ENCODE data around the gene AIM2. TPM values are rescaled to one million over a fixed set of nuclear protein-coding genes. Genes with fewer than 3 reads are reported as not detected.

Gene AIM2
- total RNA-seq, 1 experiment from 2014 or later = not detected

- ChIA-PET CTCF (no interaction called here), POLR2A (no interaction called here)
- no peaks in the 10 kb centered on the region for H3K27me3 ChIP-seq (ENCODE audit: control insufficient read depth, insufficient read depth, low read length)
- TF ChIP-seq SIN3A (IDR thresholded peaks at IDR 0.05; ENCODE audit: borderline replicate concordance, insufficient read depth, low read depth, low read length) (no peak), POLR2AphosphoS5 (IDR thresholded peaks at IDR 0.05; ENCODE audit: low read depth, low read length) (no peak), CTCF (IDR thresholded peaks at IDR 0.05) (no peak), REST (IDR thresholded peaks at IDR 0.05; ENCODE audit: insufficient read depth in 1 of 2, low read depth in 2 of 2, low read length in 1 of 2) (no peak), TCF7L2 (IDR thresholded peaks at IDR 0.05; ENCODE audit: low read depth, low read length) (no peak)
- no peak overlapping the region for H3K4me3 ChIP-seq (ENCODE audit: low read depth in 2 of 2, low read length in 2 of 2)
- H3K27ac ChIP-seq (ENCODE audit: low read length) = no peak overlapping the region
- no peaks in the 10 kb centered on the region for H3K4me1 ChIP-seq (ENCODE audit: control insufficient read depth, insufficient read depth, low read length)
- in situ Hi-C loops (cut with HindIII; ENCODE audit: low pct_unique_long_range_greater_than_20kb, low sequenced_read_pairs) (no loop called here), intact Hi-C loops (cut with micrococcal nuclease; ENCODE audit: unreplicated experiment) (no loop called here)
- no peaks in the 10 kb centered on the region for H3K9me3 ChIP-seq (ENCODE audit: control insufficient read depth, insufficient read depth, low read depth, low read length)
- no TSS peak for BruUV-seq (replicated peaks)
- no peak for DNase-seq (ENCODE audit: low read depth, low spot score)
- no peaks in the 10 kb centered on the region for H3K36me3 ChIP-seq (ENCODE audit: control insufficient read depth, insufficient read depth, low read length)
- no peak for ATAC-seq
These were observed 17.8 kb downstream of the AIM2 start for GRCh38 chr1:159058751-159059150.

- no peak overlapping the region for H3K27ac ChIP-seq (ENCODE audit: low read length)
- DNase-seq (ENCODE audit: low read depth, low spot score) = no peak
- no peaks in the 10 kb centered on the region for H3K36me3 ChIP-seq (ENCODE audit: control insufficient read depth, insufficient read depth, low read length)
- no peak for TF ChIP-seq POLR2AphosphoS5 (IDR thresholded peaks at IDR 0.05; ENCODE audit: low read depth, low read length)
- TF ChIP-seq CTCF (IDR thresholded peaks at IDR 0.05) = 0 out of 2 replicates have a peak, but pooled peaks have one; percentile 6
- H3K9me3 ChIP-seq (ENCODE audit: control insufficient read depth, insufficient read depth, low read depth, low read length) = no peaks in the 10 kb centered on the region
- BruUV-seq (replicated peaks) = no TSS peak
- intact Hi-C loops (cut with micrococcal nuclease; ENCODE audit: unreplicated experiment) = no loop called here
- CTCF ChIA-PET = no interaction called here
- ATAC-seq = no peak
- POLR2A ChIA-PET = no interaction called here
- in situ Hi-C loops (cut with HindIII; ENCODE audit: low pct_unique_long_range_greater_than_20kb, low sequenced_read_pairs) = no loop called here
- no peak overlapping the region for H3K4me3 ChIP-seq (ENCODE audit: low read depth in 2 of 2, low read length in 2 of 2)
- H3K4me1 ChIP-seq (ENCODE audit: control insufficient read depth, insufficient read depth, low read length) = no peaks in the 10 kb centered on the region
- H3K27me3 ChIP-seq (ENCODE audit: control insufficient read depth, insufficient read depth, low read length) = no peaks in the 10 kb centered on the region
These were observed 20.4 kb downstream of the AIM2 start for GRCh38 chr1:159056069-159056698.
